ENCODE measurements around the gene CALCB. TPM values are rescaled to one million over a fixed set of nuclear protein-coding genes. Genes with fewer than 3 reads are reported as not detected.

CALCB gene
- total and polyA plus RNA-seq, 2 of the 4 experiments (the other 2 are of a cell fraction) = not detected

- Histone ChIP-seq H4K5ac (ENCODE audit: low read depth, low read length) (no peak overlapping the region), H2BK120ac (ENCODE audit: low read depth, low read length) (no peak overlapping the region), H3K79me1 (ENCODE audit: low read depth in 1 of 2, low read length in 2 of 2) (no peaks in the 10 kb centered on the region), H3K9me1 (ENCODE audit: insufficient read depth, low read length) (no peaks in the 10 kb centered on the region), H2AFZ (replicated peaks; ENCODE audit: low read length, poor library complexity) (no peak overlapping the region), H3K27me3 (ENCODE audit: control insufficient read depth, insufficient read depth, low read length) (peaks cover 38% of the 10 kb centered on the region), H4K20me1 (ENCODE audit: insufficient read depth, low read length) (no peaks in the 10 kb centered on the region), H3K4me2 (ENCODE audit: low read depth, low read length) (no peak overlapping the region), H3K14ac (replicated peaks; ENCODE audit: low read depth, low read length) (no peak overlapping the region), H2BK15ac (ENCODE audit: low read depth, low read length) (no peak overlapping the region), H2BK5ac (ENCODE audit: low read depth, low read length, poor library complexity, severe bottlenecking) (no peak overlapping the region), H3K4me1 (ENCODE audit: control insufficient read depth, insufficient read depth, low read length) (peaks cover 4% of the 10 kb centered on the region; the same call in 1 of the 2 replicates), H3K27ac (ENCODE audit: insufficient read depth, low read length) (no peak overlapping the region), H2AK9ac (replicated peaks; ENCODE audit: low read depth, low read length, poor library complexity) (no peak overlapping the region), H3K4ac (ENCODE audit: low read depth, low read length) (no peak overlapping the region), H3K56ac (ENCODE audit: extremely low read depth, insufficient read depth, low read length) (no peak overlapping the region), H4K8ac (ENCODE audit: low read depth in 2 of 2, low read length in 2 of 2) (no peak overlapping the region), H3K18ac (ENCODE audit: low read depth, low read length) (no peak overlapping the region), H3K36me3 (ENCODE audit: control insufficient read depth, insufficient read depth, low read length) (no peaks in the 10 kb centered on the region), H4K91ac (ENCODE audit: insufficient read depth, low read depth, low read length) (no peak overlapping the region), H3K9ac (ENCODE audit: low read depth, low read length) (no peak overlapping the region), H3K23ac (ENCODE audit: low read depth, low read length) (no peak overlapping the region), H3K4me3 (ENCODE audit: insufficient read depth, low read depth, low read length) (no peak overlapping the region), H3K9me3 (ENCODE audit: control insufficient read depth, insufficient read depth, low read length) (no peaks in the 10 kb centered on the region), H2BK20ac (ENCODE audit: low read depth, low read length) (no peak overlapping the region), H2AK5ac (ENCODE audit: low read depth, low read length) (no peak overlapping the region)
- dilution Hi-C loops (cut with HindIII; ENCODE audit: low sequenced_read_pairs, unreplicated experiment) (no loop called here), in situ Hi-C loops (cut with MboI; ENCODE audit: low sequenced_read_pairs) (no loop called here), intact Hi-C loops (cut with micrococcal nuclease) (no loop called here)
- ChIA-PET POLR2A (ENCODE audit: unreplicated experiment) (no interaction called here), CTCF (no interaction called here)
- DNase-seq (no peak), ATAC-seq (ENCODE audit: low read depth) (no peak)
- WGBS, 2 experiments (ENCODE audit: extremely low coverage in 2 of 2, insufficient read length in 1 of 2) = 81% methylated on average over 12 of the region's 32 CpGs; no CpG with 5 or more reads in 1 of the 2 experiments
- no peak for TF ChIP-seq CHD1 (IDR thresholded peaks at IDR 0.05; ENCODE audit: low read depth, low read length)
- BruUV-seq (replicated peaks) = no TSS peak
Observed at GRCh38 chr11:15071556-15072255, 1.7 kb upstream of the CALCB start.
